ENCODE data around the gene KDM7A.

DNA sequence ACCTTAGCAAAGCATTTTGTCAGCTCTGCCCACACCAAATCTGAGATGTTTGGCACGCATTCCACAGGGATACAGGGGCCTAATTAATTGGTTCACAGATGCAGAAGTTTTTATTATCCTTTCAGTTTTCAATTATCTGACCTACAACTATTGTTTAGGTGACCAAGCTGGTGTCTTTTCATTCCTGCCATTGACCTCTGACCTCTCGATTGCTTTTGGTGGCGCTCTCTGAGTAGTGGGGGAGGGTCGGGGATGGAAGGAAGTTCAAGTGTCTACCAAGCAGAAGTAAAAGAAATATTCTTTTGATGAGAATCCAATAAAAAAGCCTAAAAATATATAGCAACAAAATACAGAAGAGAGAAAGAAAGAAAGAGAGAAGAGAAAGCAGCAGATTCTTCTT is 28.8 kb upstream of the KDM7A start:
- TF ChIP-seq, protein P1, sequence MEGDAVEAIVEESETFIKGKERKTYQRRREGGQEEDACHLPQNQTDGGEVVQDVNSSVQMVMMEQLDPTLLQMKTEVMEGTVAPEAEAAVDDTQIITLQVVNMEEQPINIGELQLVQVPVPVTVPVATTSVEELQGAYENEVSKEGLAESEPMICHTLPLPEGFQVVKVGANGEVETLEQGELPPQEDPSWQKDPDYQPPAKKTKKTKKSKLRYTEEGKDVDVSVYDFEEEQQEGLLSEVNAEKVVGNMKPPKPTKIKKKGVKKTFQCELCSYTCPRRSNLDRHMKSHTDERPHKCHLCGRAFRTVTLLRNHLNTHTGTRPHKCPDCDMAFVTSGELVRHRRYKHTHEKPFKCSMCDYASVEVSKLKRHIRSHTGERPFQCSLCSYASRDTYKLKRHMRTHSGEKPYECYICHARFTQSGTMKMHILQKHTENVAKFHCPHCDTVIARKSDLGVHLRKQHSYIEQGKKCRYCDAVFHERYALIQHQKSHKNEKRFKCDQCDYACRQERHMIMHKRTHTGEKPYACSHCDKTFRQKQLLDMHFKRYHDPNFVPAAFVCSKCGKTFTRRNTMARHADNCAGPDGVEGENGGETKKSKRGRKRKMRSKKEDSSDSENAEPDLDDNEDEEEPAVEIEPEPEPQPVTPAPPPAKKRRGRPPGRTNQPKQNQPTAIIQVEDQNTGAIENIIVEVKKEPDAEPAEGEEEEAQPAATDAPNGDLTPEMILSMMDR (tag by site-specific recombination; IDR thresholded peaks at IDR 0.05) = no peak
- TF ChIP-seq ZBTB8A (tag by site-specific recombination; IDR thresholded peaks at IDR 0.05) (no peak), ZNF266 (tag by site-specific recombination; IDR thresholded peaks at IDR 0.05; ENCODE audit: low read depth) (no peak), SALL2 (tag by site-specific recombination; IDR thresholded peaks at IDR 0.05; ENCODE audit: borderline replicate concordance) (no peak), ZNF157 (tag by site-specific recombination; IDR thresholded peaks at IDR 0.05) (no peak), MYNN (tag by site-specific recombination; IDR thresholded peaks at IDR 0.05; ENCODE audit: borderline replicate concordance) (no peak)

Data from HEK293 (cell line).